ENCODE data around the gene GLIS1.

DNA sequence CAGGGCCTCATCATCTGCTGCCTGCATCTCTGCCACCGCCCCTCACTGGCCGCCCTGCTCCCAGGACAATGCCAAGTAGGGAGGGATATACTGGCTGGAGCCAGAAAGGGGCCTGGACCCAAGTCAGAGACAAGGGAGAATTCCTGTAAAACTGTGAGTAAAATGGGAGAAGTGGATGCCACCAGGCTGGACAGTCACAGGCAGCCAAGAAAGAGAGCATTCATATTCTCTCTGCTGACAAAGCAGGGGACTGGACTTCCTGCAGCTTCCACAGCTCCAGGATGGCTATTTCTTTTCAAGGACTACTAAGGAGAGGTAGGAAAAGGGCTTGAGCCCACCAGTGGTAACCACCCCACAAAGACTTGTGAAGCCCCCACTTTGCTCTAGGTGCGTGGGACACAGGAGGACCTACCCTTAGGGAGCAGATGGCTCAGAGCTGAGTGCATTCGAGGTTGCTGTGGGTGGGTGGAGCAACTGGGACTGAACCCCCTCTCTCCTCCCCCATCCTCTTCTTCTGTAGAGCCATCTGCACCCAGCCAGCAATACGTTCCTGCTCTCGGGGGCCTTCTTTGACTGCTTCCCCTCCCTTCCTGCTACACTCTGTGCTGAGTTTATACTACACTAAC, 57.5 kb downstream of the GLIS1 start:
- TF ChIP-seq, protein P1, sequence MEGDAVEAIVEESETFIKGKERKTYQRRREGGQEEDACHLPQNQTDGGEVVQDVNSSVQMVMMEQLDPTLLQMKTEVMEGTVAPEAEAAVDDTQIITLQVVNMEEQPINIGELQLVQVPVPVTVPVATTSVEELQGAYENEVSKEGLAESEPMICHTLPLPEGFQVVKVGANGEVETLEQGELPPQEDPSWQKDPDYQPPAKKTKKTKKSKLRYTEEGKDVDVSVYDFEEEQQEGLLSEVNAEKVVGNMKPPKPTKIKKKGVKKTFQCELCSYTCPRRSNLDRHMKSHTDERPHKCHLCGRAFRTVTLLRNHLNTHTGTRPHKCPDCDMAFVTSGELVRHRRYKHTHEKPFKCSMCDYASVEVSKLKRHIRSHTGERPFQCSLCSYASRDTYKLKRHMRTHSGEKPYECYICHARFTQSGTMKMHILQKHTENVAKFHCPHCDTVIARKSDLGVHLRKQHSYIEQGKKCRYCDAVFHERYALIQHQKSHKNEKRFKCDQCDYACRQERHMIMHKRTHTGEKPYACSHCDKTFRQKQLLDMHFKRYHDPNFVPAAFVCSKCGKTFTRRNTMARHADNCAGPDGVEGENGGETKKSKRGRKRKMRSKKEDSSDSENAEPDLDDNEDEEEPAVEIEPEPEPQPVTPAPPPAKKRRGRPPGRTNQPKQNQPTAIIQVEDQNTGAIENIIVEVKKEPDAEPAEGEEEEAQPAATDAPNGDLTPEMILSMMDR (conservative IDR thresholded peaks at IDR 0.05) = no peak
- TF ChIP-seq ZFX (IDR thresholded peaks at IDR 0.05) = no peak
